Measurements from ENCODE around the gene ASMT.
"Not testable (repeated sequence)": the region's sequence is repeated elsewhere in the genome, so short reads cannot be mapped to it uniquely, and the experiment has no call there.

Gene ASMT

GRCh38 chrX:1597345-1598020 is 17.4 kb upstream of the ASMT start:
- no peak for DNase-seq (ENCODE audit: low read depth in 2 of 2)

- DNase-seq (ENCODE audit: low read depth in 2 of 2): no peak
Observed at GRCh38 chrX:1598021-1598875, 16.6 kb upstream of the ASMT start.

- DNase-seq (ENCODE audit: low read depth in 2 of 2): no peak
Observed at GRCh38 chrX:1598876-1599790, 15.7 kb upstream of the ASMT start.

GRCh38 chrX:1599791-1600405 is 15.0 kb upstream of the ASMT start:
- DNase-seq (ENCODE audit: low read depth in 2 of 2): no peak

GRCh38 chrX:1600406-1601050 is 14.3 kb upstream of the ASMT start:
- DNase-seq (ENCODE audit: low read depth in 2 of 2): no peak

GRCh38 chrX:1601051-1601767 is 13.7 kb upstream of the ASMT start:
- no peak for DNase-seq (ENCODE audit: low read depth in 2 of 2)

GRCh38 chrX:1601768-1602085 is 13.1 kb upstream of the ASMT start:
- DNase-seq (ENCODE audit: low read depth in 2 of 2): no peak

GRCh38 chrX:1602299-1602698 is 12.6 kb upstream of the ASMT start:
- no peak for DNase-seq (ENCODE audit: low read depth in 2 of 2)

GRCh38 chrX:1606496-1606895 is 8.4 kb upstream of the ASMT start:
- DNase-seq (ENCODE audit: low read depth in 2 of 2): no peak

- no peak for DNase-seq (ENCODE audit: low read depth in 2 of 2)
Observed at GRCh38 chrX:1609311-1609710, 5.5 kb upstream of the ASMT start.

GRCh38 chrX:1609762-1610161 is 5.1 kb upstream of the ASMT start:
- no peak for DNase-seq (ENCODE audit: low read depth in 2 of 2)

GRCh38 chrX:1610166-1610565 is 4.7 kb upstream of the ASMT start:
- DNase-seq (ENCODE audit: low read depth in 2 of 2): no peak

- DNase-seq (ENCODE audit: low read depth in 2 of 2): no peak
Observed at GRCh38 chrX:1610736-1611135, 4.1 kb upstream of the ASMT start.

- DNase-seq (ENCODE audit: low read depth in 2 of 2): no peak
Observed at GRCh38 chrX:1612641-1613286, 2.1 kb upstream of the ASMT start.

GRCh38 chrX:1618689-1619088 is 3.8 kb downstream of the ASMT start:
- DNase-seq (ENCODE audit: low read depth in 2 of 2): no peak

- no peak for DNase-seq (ENCODE audit: low read depth in 2 of 2)
Observed at GRCh38 chrX:1623691-1624090, 8.8 kb downstream of the ASMT start.

- not testable (repeated sequence) for DNase-seq (ENCODE audit: low read depth in 2 of 2)
Observed at GRCh38 chrX:1624158-1624860, 9.4 kb downstream of the ASMT start.

- not testable (repeated sequence) for DNase-seq (ENCODE audit: low read depth in 2 of 2)
Observed at GRCh38 chrX:1624861-1625215, 10.0 kb downstream of the ASMT start.

- no peak for DNase-seq (ENCODE audit: low read depth in 2 of 2)
Observed at GRCh38 chrX:1629244-1629643, 14.4 kb downstream of the ASMT start.

- DNase-seq (ENCODE audit: low read depth in 2 of 2): no peak
Observed at GRCh38 chrX:1646009-1646408, 31.1 kb downstream of the ASMT start.

Data from stimulated activated CD8-positive, alpha-beta memory T cell treated with anti-CD3 and anti-CD28 coated beads, Interleukin-15, amount 100 ng/mL, for 48 hours (primary cell).